SH-SY5Y (cell line): ENCODE data around the gene VARS2.

Experiments
- GATA2 ChIP-seq: IDR thresholded peaks from 2 replicates; pipeline ENCODE4 v1.6.1; 2011; ENCODE audit warnings: mild to moderate bottlenecking, low read depth, low read length
- GATA3 ChIP-seq: IDR thresholded peaks from 2 replicates; pipeline ENCODE4 v1.6.1; 2011; ENCODE audit warnings: low read depth, mild to moderate bottlenecking, low read length, moderate library complexity

- TF ChIP-seq GATA2 (no peak), GATA3 (no peak)
These were observed 18.7 kb upstream of the VARS2 start for GRCh38 chr6:30895343-30895742.
